H1 (cell line): ENCODE results near the gene NGEF. TPM values are rescaled to one million over a fixed set of nuclear protein-coding genes. Genes with fewer than 3 reads are reported as not detected.

Experiments
- CTCF ChIA-PET: fragments of 300-600 bp; sonication (Branson Sonifier 250); formaldehyde crosslinking; loops from one replicate; lab custom pipeline; 2021; ENCODE audit not compliant: partially characterized antibody; lab: Charles Lee
- POLR2A ChIA-PET: fragments of 300-600 bp; sonication (Branson Sonifier 250); formaldehyde crosslinking; loops from one replicate; lab custom pipeline; 2021; ENCODE audit warnings: inconsistent platforms; ENCODE audit not compliant: partially characterized antibody; lab: Charles Lee
- DNase-seq, 2 experiments: peaks; one replicate each; pipeline versions ENCODE4 v3.0.0 to v3.0.0-alpha.2; 2010 to 2022; ENCODE audit warnings: low spot score in 2 of 2, low read depth in 1 of 2, mixed read lengths in 1 of 2
- FAIRE-seq: peaks from 2 replicates; lab custom pipeline; 2011; peaks lifted over from hg19 to GRCh38; lab: Jason Lieb, UNC
- H2AFZ ChIP-seq: 2 replicates; pipeline ENCODE4 v1.8.1; 2012; ENCODE audit warnings: low read length, inconsistent platforms
- H2AK5ac ChIP-seq: 2 replicates; pipeline ENCODE4 v1.6.1; 2013; ENCODE audit warnings: low read depth, low read length
- H2BK120ac ChIP-seq: replicated peaks from 2 replicates; pipeline ENCODE3; 2013; ENCODE audit warnings: low read depth, low read length, inconsistent platforms
- H2BK12ac ChIP-seq: 2 replicates; pipeline ENCODE4 v1.6.1; 2013; ENCODE audit warnings: low read depth, low read length
- H2BK15ac ChIP-seq: 2 replicates; pipeline ENCODE4 v1.6.1; 2013; ENCODE audit warnings: low read length
- H2BK20ac ChIP-seq: 2 replicates; pipeline ENCODE4 v1.6.1; 2013; ENCODE audit warnings: low read length
- H2BK5ac ChIP-seq: 2 replicates; pipeline ENCODE4 v1.6.1; 2013; ENCODE audit warnings: low read depth, low read length
- H3K14ac ChIP-seq: 2 replicates; pipeline ENCODE4 v1.6.1; 2013; ENCODE audit warnings: inconsistent platforms; ENCODE audit not compliant: insufficient read length
- H3K18ac ChIP-seq: 2 replicates; pipeline ENCODE4 v1.6.1; 2013; ENCODE audit warnings: low read length; ENCODE audit errors: extremely low read depth
- H3K23ac ChIP-seq: 2 replicates; pipeline ENCODE4 v1.6.1; 2013; ENCODE audit warnings: inconsistent platforms; ENCODE audit not compliant: insufficient read length
- H3K23me2 ChIP-seq: 2 replicates; pipeline ENCODE4 v1.6.1; 2013; ENCODE audit warnings: low read depth, low read length
- H3K27ac ChIP-seq: 2 replicates; pipeline ENCODE4 v1.6.1; 2011; ENCODE audit warnings: low read depth, low read length, inconsistent platforms
- H3K27me3 ChIP-seq, 4 experiments: replicated peaks in 1 of 4; 1 replicate in 1 of 4; 2 replicates in 3 of 4; pipeline versions ENCODE4 v1.6.1 to v1.8.1; 2011 to 2013; ENCODE audit warnings: low read length in 3 of 4, mild to moderate bottlenecking in 3 of 4, inconsistent platforms in 2 of 4, mixed read lengths in 2 of 4, moderate library complexity in 1 of 4; ENCODE audit not compliant: control insufficient read depth in 3 of 4, insufficient read depth in 3 of 4; ENCODE audit errors: extremely low read depth in 1 of 4
- H3K36me3 ChIP-seq, 4 experiments: 2 replicates each; pipeline versions ENCODE4 v1.6.1 to v1.8.1; 2011 to 2013; ENCODE audit warnings: mild to moderate bottlenecking in 4 of 4, low read length in 3 of 4, moderate library complexity in 2 of 4, control low read depth in 1 of 4, inconsistent platforms in 1 of 4; ENCODE audit not compliant: insufficient read depth in 4 of 4, control insufficient read depth in 2 of 4
- H3K4ac ChIP-seq: replicated peaks from 2 replicates; pipeline ENCODE3; 2013; ENCODE audit warnings: low read length, low read depth, mixed read lengths, inconsistent platforms; ENCODE audit not compliant: insufficient read length
- H3K4me1 ChIP-seq, 4 experiments: replicated peaks in 1 of 4; 1 replicate in 1 of 4; 2 replicates in 3 of 4; pipeline versions ENCODE4 v1.6.1 to v1.8.1; 2011 to 2013; ENCODE audit warnings: low read length in 3 of 4, inconsistent platforms in 2 of 4, mixed read lengths in 1 of 4; ENCODE audit not compliant: insufficient read depth in 4 of 4, control insufficient read depth in 3 of 4
- H3K4me2 ChIP-seq, 2 experiments: 2 replicates each; pipeline versions ENCODE4 v1.6.1 to v1.8.1; 2011 to 2013; ENCODE audit warnings: low read depth in 2 of 2, low read length in 2 of 2, control low read depth in 1 of 2, inconsistent platforms in 1 of 2, mild to moderate bottlenecking in 1 of 2; ENCODE audit not compliant: insufficient read depth in 1 of 2
- H3K4me3 ChIP-seq, 4 experiments: fragments of 200-600, 300-600 bp in 1 of 4; sonication (generic), shearing (Covaris generic), sonication (Bioruptor Twin) in 1 of 4; 2 replicates each; pipeline versions ENCODE4 v1.5.1 to v1.8.1; 2011 to 2016; ENCODE audit warnings: low read length in 4 of 4, low read depth in 3 of 4, control low read depth in 2 of 4, inconsistent platforms in 2 of 4, mild to moderate bottlenecking in 2 of 4, mixed read lengths in 1 of 4, moderate library complexity in 1 of 4; ENCODE audit not compliant: insufficient read depth in 2 of 4; ENCODE audit errors: extremely low read depth in 1 of 4
- H3K56ac ChIP-seq: replicated peaks from 2 replicates; pipeline ENCODE3; 2013; ENCODE audit warnings: low read depth, mild to moderate bottlenecking, mixed read lengths, low read length, inconsistent platforms; ENCODE audit not compliant: insufficient read length
- H3K79me1 ChIP-seq: 2 replicates; pipeline ENCODE4 v1.6.1; 2013; ENCODE audit warnings: low read depth, low read length, control low read depth
- H3K79me2 ChIP-seq, 2 experiments: 2 replicates each; pipeline versions ENCODE4 v1.6.1 to v1.8.1; 2012 to 2013; ENCODE audit warnings: low read length in 2 of 2, mild to moderate bottlenecking in 2 of 2, inconsistent platforms in 1 of 2; ENCODE audit not compliant: insufficient read depth in 2 of 2, control insufficient read depth in 1 of 2
- H3K9ac ChIP-seq, 4 experiments: replicated peaks in 1 of 4; 1 replicate in 1 of 4; 2 replicates in 3 of 4; pipeline versions ENCODE4 v1.6.1 to v1.8.1; 2011 to 2013; ENCODE audit warnings: low read depth in 3 of 4, low read length in 3 of 4, control low read depth in 2 of 4, mild to moderate bottlenecking in 2 of 4, moderate library complexity in 2 of 4, inconsistent platforms in 1 of 4; ENCODE audit errors: extremely low read depth in 1 of 4
- H3K9me3 ChIP-seq, 2 experiments: 2 replicates each; pipeline versions ENCODE4 v1.6.1 to v1.8.1; 2012 to 2013; ENCODE audit warnings: mild to moderate bottlenecking in 2 of 2, moderate library complexity in 2 of 2, control low read depth in 1 of 2, inconsistent platforms in 1 of 2, low read depth in 1 of 2, low read length in 1 of 2, mixed read lengths in 1 of 2; ENCODE audit not compliant: insufficient read depth in 2 of 2
- H4K20me1 ChIP-seq, 2 experiments: replicated peaks in 1 of 2; 2 replicates each; pipeline versions ENCODE3 to v1.8.1; 2011 to 2013; ENCODE audit warnings: inconsistent platforms in 2 of 2, low read length in 2 of 2, mild to moderate bottlenecking in 1 of 2; ENCODE audit not compliant: insufficient read depth in 2 of 2, control insufficient read depth in 1 of 2
- H4K5ac ChIP-seq: 2 replicates; pipeline ENCODE4 v1.6.1; 2013; ENCODE audit warnings: low read length, low read depth, mixed read lengths, inconsistent platforms; ENCODE audit not compliant: insufficient read length
- H4K8ac ChIP-seq: 2 replicates; pipeline ENCODE4 v1.8.0; 2013; ENCODE audit warnings: mild to moderate bottlenecking, moderate library complexity, low read length, inconsistent platforms; ENCODE audit not compliant: insufficient read depth; ENCODE audit errors: extremely low read depth
- H4K91ac ChIP-seq: replicated peaks from 2 replicates; pipeline ENCODE3; 2013; ENCODE audit warnings: low read length, mixed read lengths, inconsistent platforms; ENCODE audit not compliant: insufficient read length
- ATF3 ChIP-seq: IDR thresholded peaks from 2 replicates; pipeline ENCODE4 v1.6.1; 2011; ENCODE audit warnings: low read depth, mild to moderate bottlenecking, low read length; ENCODE audit not compliant: insufficient read depth
- HDAC6 ChIP-seq: IDR thresholded peaks from one replicate; pipeline ENCODE4 v1.7.1; 2012; ENCODE audit warnings: low read depth, mild to moderate bottlenecking, inconsistent platforms, low read length, moderate library complexity
- WGBS, 2 experiments: shearing (Covaris generic) in 1 of 2; methylation state at CpG; one replicate each; pipeline versions ENCODE4 v1.1.6 to v1.1.7; 2013 to 2015; ENCODE audit warnings: low lambda C conversion rate in 2 of 2, mixed read lengths in 2 of 2, inconsistent platforms in 1 of 2, low coverage in 1 of 2, missing lambda C conversion rate in 1 of 2; ENCODE audit not compliant: insufficient replicate concordance in 2 of 2, insufficient coverage in 1 of 2, insufficient read length in 1 of 2; ENCODE audit errors: extremely low coverage in 1 of 2, missing lambda C conversion rate in 1 of 2; 5-methylcytosine and 5-hydroxymethylcytosine counted together
- polyA plus RNA-seq, 7 experiments: library from polyadenylated mRNA; depleted of rRNA in 3 of 7; stranded (reverse) in 5 of 7; unstranded in 2 of 7; fragments of >200 nt in 5 of 7; fragments of 200-250 nt in 2 of 7; gene quantifications; 1 replicate in 5 of 7; 2 replicates in 1 of 7; 4 replicates in 1 of 7; pipeline versions ENCODE4 v1.2.1 to v1.2.3, GENCODE V29; 2011 to 2013; ENCODE audit warnings: missing spikeins in 2 of 7, mixed read lengths in 2 of 7
- total RNA-seq: library from RNA; stranded (reverse); fragmentation: NEBNext Ultra II Directional; extraction: Animal tissue kit (Norgen Biotek cat#: 25700); gene quantifications from 2 replicates; pipeline ENCODE4 v1.2.1, GENCODE V29; 2021

Gene NGEF
- total and polyA plus RNA-seq, 2 of the 8 experiments (the other 6 are each of a cell fraction or from before 2014, with no cell fraction given), result 2.7 to 3.2 TPM

DNA sequence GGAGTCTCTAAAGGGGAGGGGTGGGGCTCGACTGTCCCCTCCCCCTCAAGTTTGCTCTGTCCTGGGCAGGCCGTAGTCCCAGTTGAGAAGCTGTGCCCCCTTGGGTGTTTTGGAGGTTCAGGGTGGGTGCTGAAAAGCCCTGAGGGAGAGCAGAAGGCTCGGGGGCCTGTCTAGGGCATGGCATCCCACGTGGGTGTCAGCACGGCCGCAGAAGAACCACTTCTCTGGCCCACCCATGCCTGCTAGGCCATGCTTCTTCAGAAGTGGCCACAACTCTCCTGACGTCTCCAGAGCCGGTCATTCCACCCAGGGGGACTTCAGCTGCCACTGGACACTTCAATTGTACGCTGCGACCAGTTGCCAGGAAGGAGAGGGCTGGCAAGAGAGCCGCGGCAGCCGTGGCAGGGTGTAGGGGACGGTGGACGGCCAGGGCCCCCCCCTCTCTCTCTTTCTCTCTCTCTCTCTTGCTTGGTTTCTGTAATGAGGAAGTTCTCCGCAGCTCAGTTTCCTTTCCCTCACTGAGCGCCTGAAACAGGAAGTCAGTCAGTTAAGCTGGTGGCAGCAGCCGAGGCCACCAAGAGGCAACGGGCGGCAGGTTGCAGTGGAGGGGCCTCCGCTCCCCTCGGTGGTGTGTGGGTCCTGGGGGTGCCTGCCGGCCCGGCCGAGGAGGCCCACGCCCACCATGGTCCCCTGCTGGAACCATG is 46.9 kb upstream of the NGEF start, which contains the start of gene INPP5D:
INPP5D (plus strand) TSS at position 546 of the 704 bp plus-strand sequence; CDS start at position 683, 137 bp downstream.
- Histone ChIP-seq H2AFZ (no peak within 1 kb of the TSS), H2BK12ac (no peak within 1 kb of the TSS; the same call in 1 of the 2 replicates), H4K8ac (no peak within 1 kb of the TSS; the same call in 1 of the 2 replicates), H4K91ac (no peak within 1 kb of the TSS), H3K4me3 (no peak within 1 kb of the TSS), H2BK120ac (no peak within 1 kb of the TSS), H3K23ac (no peak within 1 kb of the TSS), H3K79me2 (no peaks in the 10 kb centered on the region), H3K14ac (no peak within 1 kb of the TSS), H3K23me2 (no peaks in the 10 kb centered on the region), H2BK15ac (no peak within 1 kb of the TSS), H2BK5ac (no peak within 1 kb of the TSS), H3K4me2 (no peak within 1 kb of the TSS), H3K56ac (no peak within 1 kb of the TSS), H2BK20ac (no peak within 1 kb of the TSS), H3K9me3 (no peaks in the 10 kb centered on the region), H3K79me1 (no peaks in the 10 kb centered on the region), H3K4ac (no peak within 1 kb of the TSS), H3K18ac (no peak within 1 kb of the TSS), H3K27me3 (no peaks in the 10 kb centered on the region), H4K20me1 (no peaks in the 10 kb centered on the region), H3K4me1 (peaks cover 0 to 10% (median 4%) of the 10 kb centered on the region in 4 experiments; a peak in 4 of 7 replicates), H3K9ac (no peak within 1 kb of the TSS), H4K5ac (no peak within 1 kb of the TSS), H3K36me3 (no peaks in the 10 kb centered on the region), H3K27ac (no peak within 1 kb of the TSS), H2AK5ac (no peak within 1 kb of the TSS)
- POLR2A ChIA-PET, result interaction anchor here (0.8 to 1.4 kb wide), 4 partner anchors 8 to 470 kb away, joined by 3 to 7 read pairs (median 4); partner anchors contain the start of gene ATG16L1
- DNase-seq, result no peak
- FAIRE-seq, result no peak
- WGBS, 2 experiments, result 82% methylated on average over 14 of the region's 26 CpGs; no CpG with 5 or more reads in 1 of the 2 experiments
- no peak for TF ChIP-seq HDAC6
- no peak for TF ChIP-seq ATF3
- CTCF ChIA-PET, result interaction anchor here (0.7 to 4.6 kb wide), 30 partner anchors 8 to 457 kb away, joined by 3 to 32 read pairs (median 4); partner anchors contain the start of gene NEU2
